ENCODE data around the gene BUD13. TPM values are rescaled to one million over a fixed set of nuclear protein-coding genes. Genes with fewer than 3 reads are reported as not detected.
A peak's percentile ranks its signal among the peaks of the same experiment; 100 is the strongest.

BUD13 gene
- polyA plus RNA-seq, 1 donor, result 19.6 TPM

- no peak for DNase-seq
Measured at GRCh38 chr11:116742104-116742503, 30.7 kb downstream of the BUD13 start.

DNA sequence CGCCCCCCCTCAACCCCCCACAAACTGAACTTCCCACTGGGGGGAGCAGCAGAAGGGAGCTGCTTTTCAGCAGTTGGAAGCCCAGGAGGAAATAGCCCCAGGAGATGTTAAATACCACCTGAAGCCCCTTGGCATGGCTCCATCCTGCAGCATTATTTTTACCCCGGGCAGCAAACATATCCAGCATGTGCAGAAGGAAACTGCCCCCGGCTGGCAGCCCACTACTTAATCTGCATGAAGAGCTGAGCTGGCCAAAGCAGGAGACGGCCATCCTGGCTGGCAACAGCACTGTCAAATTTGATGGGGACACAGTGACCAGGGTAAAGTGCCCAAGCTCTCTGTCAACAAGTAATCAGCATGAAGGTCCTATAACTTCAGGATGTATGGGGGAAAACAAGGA lies 32.0 kb downstream of the BUD13 start:
- DNase-seq, result no peak

GRCh38 chr11:116738975-116739374 lies 33.8 kb downstream of the BUD13 start:
- DNase-seq, result no peak

- DNase-seq, result no peak
Measured at GRCh38 chr11:116736763-116737162, 36.0 kb downstream of the BUD13 start.

DNA sequence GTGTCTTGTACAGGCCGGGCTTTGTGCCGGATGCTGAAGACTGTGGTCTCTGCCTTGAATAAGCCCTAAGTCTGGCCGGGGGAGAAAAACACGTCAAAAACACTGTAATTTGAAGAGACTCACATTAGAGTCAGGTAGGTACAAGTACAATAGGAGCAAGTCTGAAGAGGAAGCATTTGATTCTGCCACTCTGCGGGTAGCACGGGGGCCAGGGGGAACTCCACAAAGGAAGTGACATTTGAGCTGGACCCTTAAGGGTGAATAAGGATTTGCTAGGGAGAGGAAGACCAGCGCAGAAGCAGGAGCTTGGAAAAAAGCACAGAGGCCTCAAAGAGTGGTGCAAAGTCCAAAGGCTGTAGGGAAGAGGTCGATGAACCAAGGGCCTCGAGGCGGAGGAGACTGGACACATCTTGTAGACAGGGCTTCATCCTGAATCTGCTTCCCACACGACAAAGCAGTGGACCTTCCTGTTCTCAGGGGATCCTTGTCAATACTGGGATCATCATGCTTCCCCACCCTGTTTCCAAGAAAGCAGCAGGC lies 38.7 kb downstream of the BUD13 start:
- no peak for DNase-seq

DNA sequence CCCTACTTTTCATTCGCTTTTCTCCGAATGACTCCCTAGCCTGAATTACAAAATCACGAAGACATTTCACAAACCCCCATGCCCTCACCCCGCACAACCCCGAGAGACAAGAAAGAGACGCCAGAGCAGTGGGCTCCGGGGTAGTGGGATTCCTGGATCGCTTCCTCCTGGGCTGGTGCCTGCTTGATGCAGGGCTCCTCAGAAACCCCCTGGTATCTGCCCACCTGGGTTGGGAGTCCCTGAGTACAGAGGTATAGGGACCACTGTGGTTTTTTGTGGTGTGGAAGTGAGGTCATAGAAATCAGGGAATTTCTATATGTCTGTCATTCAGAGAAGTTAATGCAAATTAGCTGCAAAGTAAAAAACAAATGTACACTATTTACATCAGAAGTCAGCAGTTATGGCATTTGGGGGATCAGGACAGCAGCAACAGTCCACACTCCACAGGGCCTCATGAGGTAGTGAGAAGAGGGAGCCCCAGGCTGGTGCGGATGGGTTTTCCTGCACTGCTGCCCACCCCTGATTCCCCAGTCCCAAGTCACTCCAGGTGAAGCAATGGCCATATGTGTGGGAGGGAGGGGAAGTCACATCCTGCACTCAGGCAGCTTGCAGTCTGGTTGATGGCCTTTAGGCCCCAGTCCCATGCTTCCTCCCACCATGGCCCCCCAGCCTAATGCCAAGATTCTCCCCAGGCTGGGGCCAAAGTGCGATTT lies 39.6 kb downstream of the BUD13 start:
- DNase-seq, result no peak

DNA sequence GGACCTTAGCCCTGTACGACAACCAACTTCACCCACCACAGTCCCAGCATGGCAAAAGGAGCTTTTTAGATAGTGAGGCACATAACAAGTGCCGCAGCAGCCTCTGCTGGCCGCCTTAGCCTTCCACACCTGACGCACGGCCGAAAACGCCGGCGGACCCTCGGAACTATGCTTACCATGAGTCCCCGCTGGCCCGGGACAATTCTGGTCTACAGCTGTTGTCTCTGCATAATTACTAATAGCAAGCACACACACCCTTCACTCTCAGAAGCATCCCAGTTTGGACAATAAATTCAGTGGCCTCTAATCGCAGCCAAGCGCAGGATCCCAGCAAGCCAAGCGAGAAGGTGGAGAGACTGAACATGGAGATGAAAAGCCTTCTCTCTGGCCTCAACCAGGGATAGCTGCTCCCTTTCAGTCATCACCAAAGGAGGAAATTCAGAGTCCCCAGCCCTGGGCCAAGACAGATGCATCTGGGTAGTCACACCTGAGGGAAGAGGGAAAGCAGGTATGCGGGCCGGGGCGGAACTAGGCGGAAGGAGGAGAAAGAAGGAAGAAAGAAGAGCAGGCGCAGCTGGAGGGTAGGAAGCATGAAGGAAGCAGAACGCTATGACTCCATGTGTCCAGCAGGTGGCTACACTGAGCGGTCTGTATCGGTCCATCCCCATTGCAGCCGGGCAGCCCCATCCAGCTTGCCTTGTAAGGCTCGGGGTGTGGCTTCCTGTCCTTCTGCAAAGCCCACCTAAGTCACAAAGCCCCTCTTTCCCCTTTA lies 40.3 kb downstream of the BUD13 start:
- peak; percentile 42 for DNase-seq

GRCh38 chr11:116731821-116732220 lies 41.0 kb downstream of the BUD13 start:
- no peak for DNase-seq

DNA sequence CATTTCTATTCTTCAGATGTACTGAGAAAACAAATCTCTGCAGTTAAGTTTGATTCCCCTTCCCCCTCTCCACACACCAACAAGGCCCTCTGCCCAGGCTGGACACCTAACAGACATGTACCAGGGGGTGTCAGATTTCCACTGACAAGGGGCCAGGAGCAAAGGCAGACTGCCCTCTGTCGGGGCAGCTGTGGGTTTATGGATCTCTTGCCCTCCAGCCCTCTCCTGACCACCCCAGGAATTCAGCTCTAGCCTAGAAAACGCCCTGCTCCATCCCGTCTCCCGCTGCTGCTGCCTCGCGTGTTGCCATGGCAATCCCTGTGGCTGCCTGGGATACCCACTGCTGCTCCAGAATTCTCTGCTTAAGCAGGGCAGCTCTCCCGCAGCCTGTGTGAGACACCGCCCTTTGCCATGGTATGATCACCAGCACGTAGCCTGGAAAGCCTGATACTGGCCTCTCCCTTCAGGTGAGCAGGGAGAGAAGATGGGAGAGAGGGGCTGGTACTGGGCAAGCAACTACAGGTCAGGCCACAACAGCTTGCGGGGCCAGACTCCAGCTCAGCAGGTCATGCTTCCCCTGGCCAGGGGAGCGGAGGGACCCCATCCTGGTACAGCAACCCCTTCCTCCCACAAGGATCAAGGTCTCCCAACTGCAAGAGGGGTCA lies 41.6 kb downstream of the BUD13 start:
- no peak for DNase-seq

DNA sequence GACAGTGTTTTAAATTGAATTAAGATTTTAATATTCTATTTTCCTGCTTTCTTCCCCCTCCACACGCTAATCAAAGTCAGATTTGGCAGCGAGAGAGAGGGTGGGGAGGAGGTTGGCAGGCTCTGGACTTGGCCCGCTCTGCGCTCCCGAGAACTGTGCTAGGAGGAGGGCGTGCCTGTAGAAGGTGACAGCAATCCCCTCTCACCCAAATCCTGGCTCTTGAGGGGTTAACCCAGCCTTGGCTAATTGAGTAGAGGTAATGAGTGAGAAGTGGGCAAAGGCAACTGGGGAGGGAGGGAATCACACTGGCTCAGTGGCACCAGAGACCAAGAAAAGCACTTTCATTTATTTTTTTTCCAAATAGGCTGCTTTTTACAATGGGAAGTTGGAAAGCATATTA lies 42.2 kb downstream of the BUD13 start:
- DNase-seq, result no peak

DNA sequence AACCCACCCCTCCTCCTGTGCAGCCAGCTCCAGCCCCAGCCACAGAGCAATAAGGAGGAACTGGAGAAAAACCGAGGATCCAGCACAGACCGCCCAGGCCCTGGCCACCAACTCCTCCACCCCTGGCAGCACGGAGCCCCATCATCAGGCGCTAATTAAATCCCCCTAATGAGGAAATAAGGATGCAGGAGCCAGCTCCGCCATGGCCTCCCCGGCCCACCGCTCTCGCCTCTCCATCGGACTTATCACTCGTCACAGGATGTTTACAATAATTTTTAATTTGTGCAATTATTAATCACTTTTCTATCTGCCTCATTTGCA lies 42.6 kb downstream of the BUD13 start:
- DNase-seq, result no peak

- no peak for DNase-seq
Measured at GRCh38 chr11:116729501-116730240, 43.1 kb downstream of the BUD13 start.

DNA sequence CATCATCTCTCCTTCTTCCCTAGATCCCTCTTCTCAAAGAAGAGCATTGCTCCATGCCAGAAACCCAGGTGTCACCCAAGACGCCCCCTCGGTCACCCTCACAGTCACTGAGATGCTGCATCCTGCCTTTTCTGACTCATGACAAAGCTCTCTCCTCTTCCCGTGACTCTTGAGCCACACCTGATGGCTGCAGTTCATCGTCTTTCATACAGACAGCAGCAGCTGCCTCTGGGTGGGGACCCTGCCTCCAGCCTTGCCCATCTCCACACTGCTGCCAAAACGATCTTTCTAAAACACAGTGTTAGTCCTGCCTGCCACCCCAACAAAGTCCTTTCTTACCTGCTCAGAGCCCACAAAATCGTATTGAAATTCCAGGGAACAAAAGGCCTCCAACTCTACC lies 44.8 kb downstream of the BUD13 start:
- no peak for DNase-seq

DNA sequence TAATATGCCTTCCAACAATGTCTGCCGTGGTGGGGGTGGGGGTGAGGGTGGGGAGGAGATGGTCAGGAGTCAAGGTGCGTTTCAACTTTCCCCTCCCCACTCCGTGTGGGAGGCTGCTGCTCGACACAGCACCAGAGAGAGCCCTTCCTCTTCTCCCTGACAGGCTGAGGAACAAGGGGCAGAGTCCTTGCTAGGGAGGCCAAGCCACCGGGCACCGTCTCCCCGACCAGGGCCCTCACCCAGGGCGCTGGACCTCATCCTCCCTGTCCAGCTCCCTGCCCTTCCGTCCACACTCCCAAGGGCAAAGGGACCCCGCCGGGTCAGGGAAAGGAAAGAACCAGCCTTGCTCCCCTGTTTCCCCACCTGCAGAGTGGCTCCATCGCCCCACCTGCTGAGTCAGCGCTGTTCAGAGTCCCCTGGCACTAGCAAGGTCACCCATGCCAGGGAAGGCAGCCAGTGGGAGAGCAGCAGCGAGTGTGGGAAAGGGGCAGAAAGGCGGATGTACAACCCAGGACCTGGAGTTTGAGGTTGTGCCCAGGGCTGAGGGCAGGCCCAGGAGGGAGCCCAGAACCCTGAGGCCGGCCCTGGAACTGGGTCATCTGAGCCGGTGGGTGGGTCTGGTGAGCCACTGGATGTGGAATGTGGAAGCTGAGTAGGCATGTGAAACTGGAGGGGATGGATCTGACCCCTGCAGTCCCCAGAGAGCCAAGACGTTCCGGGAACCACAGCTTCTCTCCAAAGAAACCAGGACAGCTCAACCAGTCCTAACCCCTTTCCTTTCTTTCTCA lies 47.2 kb downstream of the BUD13 start:
- no peak for DNase-seq

DNA sequence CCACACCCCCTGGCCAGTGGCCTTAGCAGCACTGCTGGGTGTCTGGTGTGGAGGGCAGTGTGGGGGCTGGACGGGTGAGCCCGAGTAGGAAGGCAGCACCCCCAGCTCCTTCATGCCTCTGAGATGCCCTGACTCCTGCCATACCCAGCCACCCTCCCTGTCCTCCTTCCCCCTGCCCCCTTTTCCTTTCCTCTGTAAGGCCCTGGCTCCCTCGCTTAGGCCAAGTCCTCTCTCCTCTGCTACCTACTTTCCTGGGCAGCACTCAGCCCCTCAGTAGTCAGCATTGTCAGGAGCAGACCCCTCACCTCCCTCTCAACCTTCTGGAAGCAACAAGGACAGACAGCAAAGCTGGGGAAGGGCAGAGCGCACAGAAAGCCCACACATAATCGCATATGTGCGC lies 48.0 kb downstream of the BUD13 start:
- no peak for DNase-seq

GRCh38 chr11:116723511-116723910 lies 49.3 kb downstream of the BUD13 start:
- DNase-seq, result no peak

- DNase-seq, result no peak
Measured at GRCh38 chr11:116721988-116722387, 50.8 kb downstream of the BUD13 start.

DNA sequence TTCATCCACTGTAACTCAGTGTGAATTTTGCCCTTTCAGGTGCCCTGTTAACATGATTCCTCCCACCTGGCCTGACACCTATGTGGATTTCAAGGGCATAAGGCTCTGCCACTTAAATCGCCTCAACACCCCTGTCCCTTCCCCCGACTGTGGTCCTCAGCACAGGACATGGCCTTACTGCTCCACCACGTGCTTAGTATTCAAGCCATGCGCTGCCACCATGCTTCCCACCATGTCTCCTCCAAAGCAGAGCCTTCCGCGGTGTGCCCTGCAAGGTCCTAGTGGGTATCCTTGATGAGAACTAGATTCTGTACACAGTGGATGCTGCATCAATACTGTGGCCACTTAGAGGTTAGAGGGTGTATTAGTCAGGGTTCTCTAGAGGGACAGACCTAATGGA lies 51.9 kb downstream of the BUD13 start:
- DNase-seq, result no peak

GRCh38 chr11:116718955-116719501 lies 53.8 kb downstream of the BUD13 start:
- no peak for DNase-seq

DNA sequence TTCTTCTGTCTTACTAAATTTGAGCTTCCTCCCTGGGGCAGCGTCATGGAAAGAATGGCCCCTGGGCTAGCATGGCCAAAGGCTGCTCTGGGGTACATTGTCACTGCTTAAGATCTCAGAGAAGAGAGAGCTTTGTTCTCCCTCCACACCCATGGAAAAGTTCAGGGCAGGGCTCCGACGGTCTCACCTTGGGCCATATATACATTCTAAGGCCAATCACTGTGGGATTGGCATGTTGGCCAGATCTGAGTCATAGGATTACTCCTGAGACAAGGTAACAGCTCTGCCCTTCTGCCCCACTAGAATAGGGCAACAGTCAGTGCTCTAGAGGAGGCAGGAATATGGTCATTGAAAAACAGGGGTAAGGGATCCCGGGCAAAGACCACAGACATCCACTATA lies 56.2 kb downstream of the BUD13 start:
- DNase-seq, result no peak

- no peak for DNase-seq
Measured at GRCh38 chr11:116715383-116715782, 57.4 kb downstream of the BUD13 start.

DNA sequence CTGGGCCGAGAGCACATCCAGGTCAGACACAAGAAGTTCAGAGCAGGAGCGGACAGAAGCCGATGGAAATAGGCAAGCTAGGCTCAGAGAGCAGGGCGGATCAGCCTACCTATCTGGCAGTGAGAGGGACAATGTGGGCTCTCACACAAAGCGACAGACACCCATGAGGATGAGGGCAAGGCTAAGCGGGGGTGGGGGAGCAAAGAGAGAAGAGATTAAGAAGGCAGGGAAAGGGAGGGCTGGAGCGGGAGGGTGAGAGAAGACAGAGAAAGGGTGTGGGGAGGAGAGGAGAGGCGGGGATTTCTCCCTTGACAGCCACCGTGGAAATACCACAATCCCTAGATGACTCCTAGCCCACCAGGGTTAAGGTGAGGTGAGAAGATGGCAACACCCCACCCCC lies 57.9 kb downstream of the BUD13 start:
- DNase-seq, result no peak
